Measurements from ENCODE around the gene MAPK11. TPM values are rescaled to one million over a fixed set of nuclear protein-coding genes. Genes with fewer than 3 reads are reported as not detected.
A peak's percentile ranks its signal among the peaks of the same experiment; 100 is the strongest.

Gene MAPK11
- total and polyA plus RNA-seq, 9 of the 15 experiments (the other 6 are each of a cell fraction or from before 2014, with no cell fraction given) = 0.06 to 14.6 (median 5.3) TPM

GRCh38 chr22:50306753-50307749 lies 36.9 kb upstream of the MAPK11 start, which contains the start of gene PLXNB2 (continued):
- TF ChIP-seq UBTF (IDR thresholded peaks at IDR 0.05; ENCODE audit: borderline replicate concordance in 1 of 2, low read depth in 2 of 2, low read length in 2 of 2) (0 out of 4 replicates have a peak, but pooled peaks of 1 of the 2 experiments have one; percentile 18), CCNT2 (IDR thresholded peaks at IDR 0.05; ENCODE audit: borderline replicate concordance, extremely low read depth, insufficient read length, low read depth, low read length) (peak; percentile 18), TAF1 (IDR thresholded peaks at IDR 0.05; ENCODE audit: control insufficient read depth, extremely low read depth, insufficient read depth, low read length, severe bottlenecking) (peak; percentile 18), E2F6 (IDR thresholded peaks at IDR 0.05; ENCODE audit: borderline replicate concordance in 1 of 2, extremely low read depth in 1 of 2, insufficient read depth in 1 of 2, insufficient read length in 1 of 2, low read depth in 1 of 2, low read length in 1 of 2, poor library complexity in 1 of 2, severe bottlenecking in 1 of 2) (peak in 1 of 2 experiments; percentile 19), PCBP2 (IDR thresholded peaks at IDR 0.05; ENCODE audit: low read depth, low read length, poor library complexity, severe bottlenecking) (no peak), ZNF444 (CRISPR knock-in tag; IDR thresholded peaks at IDR 0.05) (peak; percentile 80), RB1 (IDR thresholded peaks at IDR 0.05; ENCODE audit: low read depth) (peak; percentile 43; the same call in 1 of the 2 replicates), YY1 (IDR thresholded peaks at IDR 0.05; ENCODE audit: borderline replicate concordance in 1 of 3, control insufficient read depth in 1 of 3, extremely low read depth in 1 of 3, insufficient read depth in 3 of 3, insufficient read length in 1 of 3, insufficient replicate concordance in 2 of 3, low read depth in 1 of 3, low read length in 2 of 3) (peak in 2 of 3 experiments; percentile 53 to 71), RBBP5 (IDR thresholded peaks at IDR 0.05; ENCODE audit: borderline replicate concordance, insufficient read depth, low read length, poor library complexity, severe bottlenecking) (peak; percentile 38), RBFOX2 (IDR thresholded peaks at IDR 0.05; ENCODE audit: low read depth, low read length) (peak; percentile 59), VEZF1 (CRISPR knock-in tag; IDR thresholded peaks at IDR 0.05) (peak; percentile 86), NONO (IDR thresholded peaks at IDR 0.05; ENCODE audit: low read depth in 2 of 2, low read length in 1 of 2) (peak in 1 of 2 experiments; percentile 23; a peak in 1 of 4 replicates), HNRNPK (IDR thresholded peaks at IDR 0.05; ENCODE audit: low read depth, low read length, poor library complexity, severe bottlenecking) (peak; percentile 90), ATF2 (CRISPR knock-in tag; IDR thresholded peaks at IDR 0.05) (no peak), GATAD2B (IDR thresholded peaks at IDR 0.05; ENCODE audit: borderline replicate concordance) (peak; percentile 60; the same call in 1 of the 2 replicates)

Data from K562 (cell line).